ENCODE measurements around the gene LACTBL1. TPM values are rescaled to one million over a fixed set of nuclear protein-coding genes. Genes with fewer than 3 reads are reported as not detected.

Gene LACTBL1
- total RNA-seq, 1 experiment from 2014 or later = 0.28 TPM

DNA sequence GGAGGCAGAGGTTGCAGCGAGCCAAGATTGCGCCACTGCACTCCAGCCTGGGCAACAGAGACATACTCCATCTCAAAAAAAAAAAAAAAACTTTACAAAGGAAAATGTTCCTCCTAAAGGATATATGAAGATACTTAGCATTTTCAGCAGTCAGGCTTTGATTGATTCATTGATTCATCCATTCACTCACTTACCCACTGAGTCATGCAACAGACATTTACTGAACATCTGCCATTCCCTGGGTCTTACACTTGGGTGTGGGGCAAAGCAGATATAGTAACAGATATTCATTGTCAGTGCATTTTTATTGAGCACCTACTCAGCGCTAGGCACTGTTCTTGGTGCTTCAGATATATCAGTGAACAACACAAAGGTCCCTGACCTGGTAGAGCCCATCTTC is 5.6 kb upstream of the LACTBL1 start:
- CTCF ChIA-PET = interaction anchor here (0.7 kb wide), 1 partner anchor 119 kb away, joined by 4 read pairs; no protein-coding TSS in a partner anchor
- H3K27ac ChIP-seq = peak overlapping the region; percentile 49; the same call in 1 of the 2 replicates
- POLR2A ChIA-PET (ENCODE audit: unreplicated experiment) = interaction anchor here (0.6 kb wide), 1 partner anchor 32 kb away, joined by 4 read pairs; no protein-coding TSS in a partner anchor

GRCh38 chr1:22976461-22977243 is 4.0 kb upstream of the LACTBL1 start:
- H3F3A ChIP-seq (ENCODE audit: insufficient read depth, low read depth) = peaks cover 26% of the 10 kb centered on the region; the same call in 1 of the 2 replicates
- ChIA-PET POLR2A (ENCODE audit: unreplicated experiment) (interaction anchor here (0.6 kb wide), 1 partner anchor 123 kb away, joined by 5 read pairs; no protein-coding TSS in a partner anchor), CTCF (interaction anchor here (0.5 to 0.6 kb wide), 4 partner anchors 71 to 339 kb away, joined by 3 to 4 read pairs (median 4); no protein-coding TSS in a partner anchor)
- peak overlapping the region; percentile 76; the same call in 1 of the 2 replicates for H2AFZ ChIP-seq
- H3K4me2 ChIP-seq = peak overlapping the region; percentile 69
- no peaks in the 10 kb centered on the region for H3K9me3 ChIP-seq (ENCODE audit: insufficient read depth, low read depth)
- intact Hi-C loops (cut with micrococcal nuclease; ENCODE audit: unreplicated experiment) = loop anchor here (1.0 to 5.0 kb wide), 8 partner anchors 42 to 941 kb away; partner anchors contain the start of gene KDM1A
- peak overlapping the region; percentile 37; the same call in 1 of the 2 replicates for H3K27ac ChIP-seq
- no TSS peak for BruUV-seq (replicated peaks)
- H3K79me2 ChIP-seq (ENCODE audit: low read depth) = peaks cover 9% of the 10 kb centered on the region; the same call in 1 of the 2 replicates
- no peaks in the 10 kb centered on the region for H3K9me2 ChIP-seq (ENCODE audit: insufficient read depth)
- no peaks in the 10 kb centered on the region for H3K36me3 ChIP-seq (ENCODE audit: low read depth)
- peaks cover 49% of the 10 kb centered on the region for H3K4me1 ChIP-seq (replicated peaks; ENCODE audit: insufficient read depth)
- H3K4me3 ChIP-seq = no peak overlapping the region
- DNase-seq = peak; percentile 70 to 74
- no peaks in the 10 kb centered on the region for H3K27me3 ChIP-seq (ENCODE audit: insufficient read depth, low read depth)
- H4K20me1 ChIP-seq (ENCODE audit: insufficient read depth) = no peaks in the 10 kb centered on the region
- no peak for TF ChIP-seq EZH2 (IDR thresholded peaks at IDR 0.05; ENCODE audit: low read depth)
- TF ChIP-seq, protein P1, sequence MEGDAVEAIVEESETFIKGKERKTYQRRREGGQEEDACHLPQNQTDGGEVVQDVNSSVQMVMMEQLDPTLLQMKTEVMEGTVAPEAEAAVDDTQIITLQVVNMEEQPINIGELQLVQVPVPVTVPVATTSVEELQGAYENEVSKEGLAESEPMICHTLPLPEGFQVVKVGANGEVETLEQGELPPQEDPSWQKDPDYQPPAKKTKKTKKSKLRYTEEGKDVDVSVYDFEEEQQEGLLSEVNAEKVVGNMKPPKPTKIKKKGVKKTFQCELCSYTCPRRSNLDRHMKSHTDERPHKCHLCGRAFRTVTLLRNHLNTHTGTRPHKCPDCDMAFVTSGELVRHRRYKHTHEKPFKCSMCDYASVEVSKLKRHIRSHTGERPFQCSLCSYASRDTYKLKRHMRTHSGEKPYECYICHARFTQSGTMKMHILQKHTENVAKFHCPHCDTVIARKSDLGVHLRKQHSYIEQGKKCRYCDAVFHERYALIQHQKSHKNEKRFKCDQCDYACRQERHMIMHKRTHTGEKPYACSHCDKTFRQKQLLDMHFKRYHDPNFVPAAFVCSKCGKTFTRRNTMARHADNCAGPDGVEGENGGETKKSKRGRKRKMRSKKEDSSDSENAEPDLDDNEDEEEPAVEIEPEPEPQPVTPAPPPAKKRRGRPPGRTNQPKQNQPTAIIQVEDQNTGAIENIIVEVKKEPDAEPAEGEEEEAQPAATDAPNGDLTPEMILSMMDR (conservative IDR thresholded peaks at IDR 0.05) = peak; percentile 91

More for the DNA sequence above, 5.6 kb upstream of the LACTBL1 start:
- Histone ChIP-seq H3K36me3 (ENCODE audit: low read depth) (no peaks in the 10 kb centered on the region), H3K4me2 (peak overlapping the region; percentile 16; the same call in 1 of the 2 replicates), H3K9me3 (ENCODE audit: insufficient read depth, low read depth) (no peaks in the 10 kb centered on the region), H3K79me2 (ENCODE audit: low read depth) (peaks cover 9% of the 10 kb centered on the region; the same call in 1 of the 2 replicates), H3K4me1 (replicated peaks; ENCODE audit: insufficient read depth) (peaks cover 40% of the 10 kb centered on the region), H3K4me3 (no peak overlapping the region), H3K27me3 (ENCODE audit: insufficient read depth, low read depth) (no peaks in the 10 kb centered on the region), H2AFZ (no peak overlapping the region), H3K9me2 (ENCODE audit: insufficient read depth) (no peaks in the 10 kb centered on the region), H3F3A (ENCODE audit: insufficient read depth, low read depth) (peaks cover 19% of the 10 kb centered on the region; the same call in 1 of the 2 replicates), H4K20me1 (ENCODE audit: insufficient read depth) (no peaks in the 10 kb centered on the region)
- peak in 1 of 2 experiments; percentile 74 for DNase-seq
- intact Hi-C loops (cut with micrococcal nuclease; ENCODE audit: unreplicated experiment) = loop anchor here (5.0 kb wide), 3 partner anchors 104 to 939 kb away; no protein-coding TSS in a partner anchor
- TF ChIP-seq EZH2 (IDR thresholded peaks at IDR 0.05; ENCODE audit: low read depth) = no peak
- TF ChIP-seq, protein P1 (conservative IDR thresholded peaks at IDR 0.05) = no peak
- no TSS peak for BruUV-seq (replicated peaks)

DNA sequence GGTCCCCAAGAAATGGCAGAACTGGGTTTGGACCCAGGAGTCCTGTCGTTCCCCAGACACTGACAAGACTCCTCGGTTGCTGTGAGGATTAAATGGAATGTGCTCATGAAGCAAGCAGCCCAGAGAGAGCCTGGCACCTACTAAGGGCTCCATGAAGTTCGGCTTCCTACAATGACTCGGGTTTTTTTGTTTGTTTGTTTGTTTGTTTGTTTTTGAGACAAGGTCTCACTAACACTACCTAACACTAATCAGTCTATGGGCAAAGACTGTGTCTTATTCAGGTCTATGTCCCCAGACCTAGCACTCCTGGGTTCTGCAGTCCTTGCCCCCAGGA is 3.4 kb upstream of the LACTBL1 start:
- no peak for DNase-seq
- BruUV-seq (replicated peaks) = no TSS peak
- Histone ChIP-seq H3K4me2 (peak overlapping the region; percentile 69), H2AFZ (peak overlapping the region; percentile 76; the same call in 1 of the 2 replicates), H3K4me1 (replicated peaks; ENCODE audit: insufficient read depth) (peaks cover 55% of the 10 kb centered on the region), H3K9me2 (ENCODE audit: insufficient read depth) (no peaks in the 10 kb centered on the region), H3K79me2 (ENCODE audit: low read depth) (peaks cover 9% of the 10 kb centered on the region; the same call in 1 of the 2 replicates), H3K36me3 (ENCODE audit: low read depth) (no peaks in the 10 kb centered on the region), H3K27me3 (ENCODE audit: insufficient read depth, low read depth) (no peaks in the 10 kb centered on the region), H3K9me3 (ENCODE audit: insufficient read depth, low read depth) (no peaks in the 10 kb centered on the region), H3K27ac (peak overlapping the region; percentile 37; the same call in 1 of the 2 replicates), H4K20me1 (ENCODE audit: insufficient read depth) (no peaks in the 10 kb centered on the region), H3K4me3 (no peak overlapping the region), H3F3A (ENCODE audit: insufficient read depth, low read depth) (peaks cover 32% of the 10 kb centered on the region; the same call in 1 of the 2 replicates)
- intact Hi-C loops (cut with micrococcal nuclease; ENCODE audit: unreplicated experiment) = loop anchor here (1.0 to 5.0 kb wide), 8 partner anchors 43 to 941 kb away; partner anchors contain the start of gene KDM1A
- CTCF ChIA-PET = no interaction called here
- TF ChIP-seq, protein P1 (conservative IDR thresholded peaks at IDR 0.05) = no peak
- no peak for TF ChIP-seq EZH2 (IDR thresholded peaks at IDR 0.05; ENCODE audit: low read depth)
- POLR2A ChIA-PET (ENCODE audit: unreplicated experiment) = interaction anchor here (0.6 kb wide), 1 partner anchor 123 kb away, joined by 5 read pairs; no protein-coding TSS in a partner anchor
